GM18858 (cell line): ENCODE results near the gene HTR7.
"Not testable (repeated sequence)": the region's sequence is repeated elsewhere in the genome, so short reads cannot be mapped to it uniquely, and the experiment has no call there.

ENCODE experiments used
- ATAC-seq: cut with Tn5 transposase; IDR thresholded peaks from one replicate; pipeline ENCODE4 v1.9.1; 2021; ENCODE audit not compliant: unreplicated experiment

Gene HTR7

GRCh38 chr10:90858461-90858968, 676 bp upstream of the HTR7 start:
- ATAC-seq = no peak

GRCh38 chr10:90856964-90857634, 740 bp downstream of the HTR7 start:
- ATAC-seq = peak; percentile 4

- no peak for ATAC-seq
Observed at GRCh38 chr10:90856261-90856660, 1.6 kb downstream of the HTR7 start.

- no peak for ATAC-seq
Observed at GRCh38 chr10:90855126-90855525, 2.7 kb downstream of the HTR7 start.

- no peak for ATAC-seq
Observed at GRCh38 chr10:90849956-90850749, 7.7 kb downstream of the HTR7 start.

- no peak for ATAC-seq
Observed at GRCh38 chr10:90847436-90847835, 10.4 kb downstream of the HTR7 start.

GRCh38 chr10:90846746-90847145, 11.1 kb downstream of the HTR7 start:
- ATAC-seq = no peak

- ATAC-seq = no peak
Observed at GRCh38 chr10:90845726-90846125, 12.1 kb downstream of the HTR7 start.

GRCh38 chr10:90842725-90843124, 15.1 kb downstream of the HTR7 start:
- ATAC-seq = no peak

GRCh38 chr10:90837486-90837885, 20.4 kb downstream of the HTR7 start:
- ATAC-seq = no peak

GRCh38 chr10:90834326-90834725, 23.5 kb downstream of the HTR7 start:
- no peak for ATAC-seq

GRCh38 chr10:90832111-90832510, 25.7 kb downstream of the HTR7 start:
- no peak for ATAC-seq

- ATAC-seq = no peak
Observed at GRCh38 chr10:90822508-90822907, 35.3 kb downstream of the HTR7 start.

- ATAC-seq = not testable (repeated sequence)
Observed at GRCh38 chr10:90821864-90822263, 36.0 kb downstream of the HTR7 start.

- ATAC-seq = no peak
Observed at GRCh38 chr10:90819911-90820310, 37.9 kb downstream of the HTR7 start.

- no peak for ATAC-seq
Observed at GRCh38 chr10:90818736-90819135, 39.1 kb downstream of the HTR7 start.

- no peak for ATAC-seq
Observed at GRCh38 chr10:90817128-90817889, 40.5 kb downstream of the HTR7 start.

- ATAC-seq = no peak
Observed at GRCh38 chr10:90816466-90816865, 41.4 kb downstream of the HTR7 start.

- ATAC-seq = no peak
Observed at GRCh38 chr10:90813594-90814365, 44.1 kb downstream of the HTR7 start.

GRCh38 chr10:90807106-90807505, 50.7 kb downstream of the HTR7 start:
- ATAC-seq = not testable (repeated sequence)

- no peak for ATAC-seq
Observed at GRCh38 chr10:90806677-90807076, 51.2 kb downstream of the HTR7 start.
